Fibroblast of skin of right biceps (primary cell): ENCODE results near the gene NOXA1.
A peak's percentile ranks its signal among the peaks of the same experiment; 100 is the strongest.

Source experiments
- DNase-seq: peaks from one replicate; pipeline ENCODE4 v3.0.0-alpha.2; 2013

NOXA1 gene

DNA sequence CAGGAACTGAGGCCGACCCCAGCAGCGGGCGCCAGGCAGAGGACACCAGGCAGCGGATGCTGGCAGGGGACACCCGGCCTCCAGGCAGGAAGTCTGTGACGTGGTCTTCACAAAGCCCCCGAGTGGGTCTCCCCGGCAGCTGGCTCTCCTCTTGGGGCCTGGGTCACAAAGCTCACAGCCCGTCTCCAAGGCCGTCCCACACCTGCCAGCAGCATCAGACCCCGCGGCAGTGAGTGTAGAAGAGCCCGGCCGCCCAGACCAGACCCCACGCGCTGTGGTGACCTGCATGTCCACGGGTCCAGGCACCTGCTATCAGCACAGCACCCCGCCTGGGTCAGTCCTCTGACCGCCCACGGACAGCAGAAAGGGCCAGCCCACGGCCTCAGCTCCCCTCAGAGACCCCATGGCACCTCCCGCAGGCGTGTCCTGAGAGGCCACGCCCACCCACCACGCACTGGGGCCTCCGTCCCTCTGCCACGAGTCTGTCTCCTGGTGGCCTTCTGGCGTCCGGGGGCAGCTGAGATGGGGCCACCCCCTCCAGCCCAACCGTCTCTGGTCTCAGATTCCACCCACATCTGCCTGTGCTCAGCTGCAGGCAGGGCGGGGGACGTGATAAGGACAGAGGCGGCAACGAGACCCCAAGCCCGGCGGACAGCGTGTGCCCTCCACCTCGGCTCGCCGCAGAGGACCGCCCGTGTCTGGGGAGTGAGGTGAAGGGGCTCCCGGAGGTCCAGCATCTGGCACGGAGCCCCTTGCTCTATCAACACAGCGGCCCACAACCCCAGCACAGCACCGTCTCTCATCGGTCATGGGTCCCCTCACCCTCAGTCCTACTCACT lies 34.4 kb upstream of the NOXA1 start:
- DNase-seq: no peak

DNA sequence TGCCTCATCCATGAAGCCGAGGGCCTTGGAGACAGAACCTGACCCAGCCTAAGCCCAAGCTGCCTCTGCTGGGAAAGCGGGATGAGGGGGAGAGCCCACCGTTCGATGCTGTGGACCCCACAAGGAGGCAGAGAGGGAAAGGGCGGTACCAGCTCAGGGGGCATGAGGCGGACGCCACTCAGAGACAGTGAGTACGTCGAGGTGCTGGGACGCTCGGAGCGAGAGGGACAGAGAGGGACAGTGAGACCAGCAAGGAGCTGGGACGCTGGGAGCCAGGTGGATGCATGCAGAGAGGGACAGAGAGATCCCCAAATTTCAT lies 33.8 kb upstream of the NOXA1 start:
- no peak for DNase-seq

DNA sequence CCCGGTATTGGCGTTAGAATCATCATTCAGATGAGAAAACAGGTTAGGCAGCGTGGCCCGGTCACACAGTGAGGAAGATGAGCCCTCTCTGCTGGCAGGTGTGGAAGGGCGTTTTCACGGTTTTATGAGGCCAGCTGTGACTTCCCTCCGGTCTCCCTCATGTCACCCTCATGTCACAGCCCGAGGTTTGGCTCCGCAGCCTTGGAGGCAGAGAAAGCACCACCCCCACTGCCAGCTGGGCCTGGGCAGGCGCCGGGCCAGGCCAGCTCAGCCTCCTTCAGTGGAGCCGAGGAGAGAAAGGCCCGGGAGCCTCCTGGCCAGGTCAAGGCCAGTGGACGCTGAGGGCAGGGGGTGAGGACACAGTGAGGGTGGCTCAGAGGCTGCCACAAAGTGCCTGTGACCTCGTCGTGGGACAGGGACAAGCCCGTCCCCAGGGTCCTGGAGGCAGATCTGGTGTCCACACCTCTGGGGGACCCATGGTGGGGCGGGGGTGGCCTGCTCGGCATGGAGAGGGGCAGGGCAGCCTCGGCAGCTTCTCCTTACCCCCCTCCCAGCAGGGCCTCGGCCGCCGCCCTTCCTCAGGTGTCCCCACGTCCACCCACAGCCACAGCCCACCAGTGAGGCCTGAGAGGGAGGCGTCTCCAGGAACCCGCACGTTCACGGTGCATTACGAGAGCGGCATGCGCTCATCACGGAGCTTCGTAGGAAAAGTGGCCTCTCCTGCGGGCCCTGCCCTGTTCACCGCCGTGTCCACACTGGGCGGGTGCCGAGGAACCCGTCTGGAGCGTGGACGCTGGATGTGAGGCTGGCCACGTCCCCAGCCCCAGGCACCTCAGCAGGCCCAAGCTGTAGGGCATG lies 32.4 kb upstream of the NOXA1 start:
- DNase-seq: no peak

DNA sequence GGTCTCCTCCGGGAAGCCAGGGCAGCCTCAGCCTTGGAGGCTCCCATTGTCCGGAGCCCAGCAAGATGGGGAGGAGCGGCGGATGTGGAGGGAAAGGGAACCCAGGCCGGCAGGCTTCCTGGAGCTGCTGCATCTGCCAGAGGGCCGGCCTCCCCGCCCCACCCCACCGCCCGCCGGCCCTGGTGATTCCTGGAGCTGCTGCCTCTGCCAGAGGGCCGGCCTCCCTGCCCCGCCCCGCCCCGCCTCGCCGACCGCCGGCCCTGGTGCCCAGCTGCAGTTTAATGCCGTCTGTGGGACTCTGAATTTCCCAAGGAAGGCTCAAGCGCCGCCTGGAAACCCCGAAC lies 31.8 kb upstream of the NOXA1 start:
- DNase-seq: no peak

DNA sequence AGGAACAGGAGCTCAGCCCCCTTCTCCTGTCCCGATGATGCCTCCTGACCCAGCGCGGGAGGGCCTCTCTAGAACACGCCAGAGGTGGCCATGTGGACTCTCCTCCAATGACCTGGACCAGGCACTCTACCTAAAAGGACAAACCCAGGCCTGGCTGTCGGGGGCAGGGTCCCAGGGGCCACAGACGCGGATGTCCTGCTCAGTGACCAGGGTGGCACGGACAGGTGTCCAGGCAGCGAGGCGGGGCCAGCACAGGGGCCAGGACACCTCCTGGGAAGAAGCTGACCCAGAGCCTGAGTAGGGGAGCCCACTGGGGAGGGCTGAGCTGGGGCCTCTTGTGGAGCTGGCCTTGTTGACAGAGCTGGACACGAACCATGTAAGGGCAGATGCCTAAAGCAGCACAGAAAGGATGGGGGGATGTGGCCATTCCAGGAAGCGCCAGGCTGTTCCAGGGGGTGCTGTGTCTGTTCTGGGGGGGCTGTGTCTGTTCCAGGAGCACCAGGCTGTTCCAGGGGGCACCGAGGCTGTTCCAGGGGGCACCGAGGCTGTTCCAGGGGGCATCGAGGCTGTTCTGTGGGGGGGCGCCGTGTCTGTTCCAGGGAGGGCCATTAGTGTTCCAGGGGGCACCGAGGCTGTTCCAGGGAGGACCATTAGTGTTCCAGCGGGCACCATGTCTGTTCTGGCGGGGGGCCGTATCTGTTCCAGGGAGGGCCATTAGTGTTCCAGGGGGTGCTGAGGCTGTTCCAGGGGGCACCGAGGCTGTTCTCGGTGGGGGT lies 30.8 kb upstream of the NOXA1 start:
- DNase-seq: no peak

DNA sequence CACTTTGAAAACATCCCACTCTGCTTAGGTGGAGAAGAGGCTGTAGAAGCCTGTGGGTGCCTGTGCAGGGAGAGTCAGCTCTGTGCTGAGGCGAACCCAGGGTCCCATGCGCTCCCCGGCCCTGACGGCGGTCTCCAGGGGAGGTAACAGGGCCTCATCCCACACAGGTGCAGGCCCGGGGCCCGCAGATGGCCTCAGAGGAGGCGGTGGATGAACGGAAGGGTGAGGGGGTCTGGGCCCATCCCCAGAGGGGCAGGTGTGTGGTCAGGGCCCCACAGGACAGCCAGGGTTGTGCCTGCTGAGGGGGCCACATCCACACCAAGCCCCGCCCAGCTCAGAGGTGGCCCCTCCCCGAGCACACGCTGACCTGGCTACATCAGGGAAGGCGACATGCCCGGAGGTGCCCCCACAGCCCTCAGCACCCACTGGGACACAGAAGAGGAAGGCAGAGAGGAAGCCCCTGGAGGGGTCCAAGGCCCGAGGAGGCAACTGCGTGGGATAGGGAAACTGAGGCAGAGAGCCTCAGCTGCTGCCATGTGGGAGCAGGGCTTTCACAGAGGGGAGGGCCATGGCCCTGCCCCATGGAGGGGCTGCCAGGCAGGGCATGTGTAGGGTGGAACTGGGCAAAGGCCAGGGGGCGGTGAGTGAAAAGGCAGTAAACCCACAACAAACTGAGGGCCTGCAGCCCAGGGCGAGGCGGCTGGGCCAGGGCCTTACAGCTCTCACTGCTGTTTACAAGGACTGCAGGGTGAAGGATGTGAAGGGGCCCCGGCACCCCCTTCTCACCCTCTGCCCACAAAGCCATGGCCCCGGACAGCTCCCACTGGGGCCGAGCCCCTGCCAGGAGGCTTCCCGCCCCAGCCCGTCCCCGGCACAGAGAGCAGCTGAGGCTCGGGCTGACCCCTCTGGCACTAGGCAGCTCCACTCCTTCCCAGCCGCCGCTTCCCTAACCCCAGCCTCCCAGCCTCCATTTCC lies 29.7 kb upstream of the NOXA1 start:
- DNase-seq: no peak

DNA sequence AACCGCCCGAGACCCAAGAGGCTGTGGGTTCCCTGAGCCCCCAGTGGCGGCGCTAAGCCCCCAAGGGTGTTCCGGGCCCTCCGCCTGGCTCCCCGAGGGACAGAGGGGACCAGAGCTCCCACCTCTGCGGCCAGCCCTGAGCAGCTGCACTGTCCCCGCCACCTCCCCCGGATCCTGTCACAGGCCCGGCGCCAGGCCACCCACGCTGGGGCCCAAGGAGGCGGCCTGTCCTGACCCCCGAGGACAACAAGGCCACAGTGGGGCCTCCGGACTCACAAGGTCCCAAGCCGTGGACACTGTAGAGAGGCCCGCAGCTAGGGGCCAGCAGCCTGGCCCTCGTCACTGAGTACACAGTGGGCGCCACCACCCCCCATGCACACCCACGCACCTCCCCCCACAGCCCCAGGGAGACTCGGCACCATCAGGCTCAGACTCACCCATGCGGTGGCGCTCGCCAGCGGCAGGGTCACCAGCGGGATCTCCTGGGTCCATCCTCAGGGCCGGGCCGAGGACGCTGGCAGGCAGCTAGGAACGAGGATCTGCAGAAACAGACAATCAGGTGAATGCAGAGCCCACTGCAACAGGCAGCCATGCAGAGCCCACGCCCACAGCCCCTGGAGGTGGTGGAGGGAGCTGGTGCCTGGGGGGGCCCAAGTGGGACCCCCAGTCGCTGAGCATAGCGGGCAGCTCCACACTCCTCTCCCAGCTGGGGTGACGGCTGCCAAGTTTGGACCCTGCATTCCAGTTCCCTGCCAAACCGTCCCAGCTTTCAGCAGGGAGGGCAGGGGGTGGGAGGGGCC lies 28.1 kb upstream of the NOXA1 start:
- no peak for DNase-seq

DNA sequence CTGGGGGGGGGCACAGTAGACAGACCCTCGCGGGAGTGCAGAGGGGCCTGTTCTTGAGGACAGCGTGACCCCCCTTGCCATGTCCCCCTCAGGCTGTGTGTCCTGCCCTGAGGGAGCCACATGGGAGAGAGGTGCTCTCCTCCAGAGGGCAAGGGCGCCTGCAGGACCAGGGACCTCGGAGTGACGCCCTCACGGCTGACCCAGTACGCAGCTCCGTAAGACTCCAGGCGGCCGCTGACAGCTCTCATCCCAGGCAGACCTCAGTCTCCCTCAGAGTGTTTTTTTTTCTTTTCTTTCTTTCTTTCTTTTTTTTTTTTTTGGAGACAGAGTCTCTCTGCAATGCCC lies 27.6 kb upstream of the NOXA1 start:
- DNase-seq: no peak

DNA sequence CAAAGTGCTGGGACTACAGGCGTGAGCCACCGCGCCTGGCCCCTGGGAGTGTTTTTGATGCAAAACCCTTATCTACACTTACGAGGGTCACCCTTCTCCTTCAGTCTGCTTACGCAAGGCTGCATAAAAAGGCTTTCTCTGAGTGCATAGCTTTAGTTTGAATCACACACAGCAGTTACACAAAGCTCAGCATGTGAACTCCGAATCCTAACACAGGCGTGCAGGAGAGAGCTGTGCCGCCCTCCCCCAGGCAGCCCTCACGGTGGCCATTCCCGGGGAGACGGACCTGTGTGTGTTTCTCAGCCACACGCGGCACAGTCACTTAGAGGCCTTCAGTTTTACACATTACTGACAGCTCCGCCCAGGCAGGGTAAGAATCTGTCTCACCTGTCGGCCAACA lies 27.0 kb upstream of the NOXA1 start:
- peak; percentile 57 for DNase-seq

DNA sequence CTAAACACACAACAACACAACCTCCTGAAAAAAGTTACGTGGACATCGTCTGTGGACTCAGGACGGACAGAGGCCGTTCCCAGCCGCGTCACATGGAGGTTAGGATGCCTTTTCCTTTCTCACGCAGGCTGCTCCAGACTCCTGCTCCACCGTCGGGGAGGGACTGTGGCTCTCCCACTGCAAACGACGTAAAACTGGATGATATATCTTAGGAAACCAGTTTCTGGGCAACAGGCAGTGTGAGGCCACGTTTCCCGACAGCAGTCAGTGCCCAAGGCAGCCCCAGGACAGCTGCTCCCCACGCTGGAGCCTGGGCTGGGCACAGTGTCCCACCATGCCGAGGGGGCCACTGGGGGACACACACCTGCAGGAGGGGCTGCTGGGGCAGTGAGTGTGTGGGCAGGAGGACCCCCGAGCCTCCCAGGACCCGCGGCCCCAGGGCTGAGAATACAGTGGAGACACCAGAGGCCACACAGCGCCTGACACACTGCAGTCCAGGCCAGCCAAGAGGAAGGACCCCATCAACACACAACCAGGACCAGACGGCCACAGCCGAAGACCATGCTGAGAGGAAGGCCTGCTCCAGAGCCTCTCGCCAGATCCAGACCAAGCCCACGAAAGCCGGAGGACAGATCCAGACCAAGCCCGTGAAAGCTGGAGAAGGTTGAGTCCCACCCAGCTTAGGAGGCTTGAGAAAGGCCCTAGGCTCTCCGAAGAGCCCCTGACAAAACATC lies 26.4 kb upstream of the NOXA1 start:
- DNase-seq: no peak

DNA sequence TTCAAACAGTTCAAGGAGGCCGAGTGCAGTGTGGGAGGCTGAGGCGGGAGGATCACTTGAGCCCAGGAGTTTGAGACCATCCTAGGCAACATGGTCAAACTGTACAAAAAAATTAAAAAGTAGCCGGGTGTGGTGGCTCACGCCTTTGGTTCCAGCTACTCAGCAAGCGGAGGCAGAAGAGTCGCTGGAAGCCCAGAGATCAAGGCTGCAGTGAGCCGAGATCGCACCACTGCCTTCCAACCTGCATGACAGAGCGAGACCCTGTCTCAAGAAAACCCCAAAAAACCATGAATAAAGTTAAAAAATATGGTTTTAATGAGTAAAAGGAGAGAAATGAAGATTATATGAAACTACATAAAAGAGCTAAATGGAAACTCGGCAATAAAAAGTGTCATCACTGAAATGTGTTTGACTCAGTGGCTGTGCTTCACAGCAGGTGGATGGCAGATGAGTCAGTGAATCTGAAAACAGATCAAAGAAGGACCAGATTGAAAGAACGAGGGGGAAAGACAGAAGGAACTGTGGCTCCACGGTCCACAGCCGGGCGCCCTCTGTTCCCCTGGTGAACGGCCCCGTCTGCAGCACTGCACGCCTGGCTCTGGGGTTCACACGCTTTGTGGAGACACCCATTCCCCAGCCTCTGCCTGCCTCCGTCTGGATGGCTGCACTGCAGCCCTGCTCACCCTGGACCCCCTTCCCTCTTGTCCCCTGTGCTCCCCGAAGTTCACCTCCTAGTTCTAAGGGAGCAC lies 25.3 kb upstream of the NOXA1 start:
- DNase-seq: no peak

DNA sequence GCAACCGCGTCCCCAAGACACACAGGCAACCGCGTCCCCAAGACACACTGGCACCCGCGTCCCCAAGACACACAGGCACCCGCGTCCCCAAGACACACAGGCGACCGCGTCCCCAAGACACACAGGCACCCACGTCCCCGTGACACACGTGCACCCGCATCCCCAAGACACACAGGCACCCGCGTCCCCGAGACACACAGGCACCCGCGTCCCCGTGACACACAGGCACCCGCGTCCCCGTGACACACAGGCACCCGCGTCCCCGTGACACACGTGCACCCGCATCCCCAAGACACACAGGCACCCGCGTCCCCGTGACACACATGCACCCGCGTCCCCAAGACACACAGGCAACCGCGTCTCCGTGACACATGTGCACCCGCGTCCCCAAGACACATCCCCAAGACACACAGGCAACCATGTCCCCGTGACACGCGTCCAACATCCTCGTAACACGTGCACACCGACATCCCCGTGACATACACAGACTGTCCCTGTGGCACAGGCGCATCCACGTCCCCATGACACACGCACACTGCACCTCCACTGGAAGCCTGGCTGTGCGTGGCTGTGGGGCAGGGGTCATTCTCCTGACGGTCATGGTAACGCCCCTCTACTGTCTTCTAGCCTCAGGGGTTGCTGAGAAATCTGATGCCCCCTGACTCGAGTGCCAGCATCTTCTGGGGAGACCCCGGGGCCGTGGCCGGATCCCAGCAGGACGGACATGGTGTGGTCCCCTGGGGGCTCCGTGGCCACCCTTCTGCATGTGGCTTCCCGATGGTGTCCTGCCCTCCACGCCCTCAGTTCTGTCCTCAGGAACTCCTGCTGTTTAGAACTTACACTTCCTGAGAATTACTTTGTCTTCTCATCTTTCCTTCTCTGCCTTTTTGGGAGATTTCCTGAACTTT lies 24.4 kb upstream of the NOXA1 start:
- DNase-seq: no peak

DNA sequence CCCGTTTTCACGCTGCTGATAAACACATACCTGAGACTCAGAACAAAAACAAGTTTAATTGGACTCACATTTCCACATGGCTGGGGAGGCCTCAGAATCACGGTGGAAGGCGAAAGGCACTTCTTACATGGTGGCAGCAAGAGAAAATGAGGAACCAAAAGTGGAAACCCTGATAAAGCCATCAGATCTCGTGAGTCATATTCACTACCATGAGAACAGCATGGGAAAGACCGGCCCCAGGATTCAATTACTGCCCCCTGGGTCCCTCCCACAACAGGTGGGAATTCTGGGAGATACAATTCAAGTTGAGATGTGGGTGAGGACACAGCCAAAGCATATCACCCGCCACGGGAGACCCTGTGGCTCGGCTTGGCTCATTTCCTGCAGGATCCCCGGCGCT lies 20.4 kb upstream of the NOXA1 start:
- DNase-seq: no peak

DNA sequence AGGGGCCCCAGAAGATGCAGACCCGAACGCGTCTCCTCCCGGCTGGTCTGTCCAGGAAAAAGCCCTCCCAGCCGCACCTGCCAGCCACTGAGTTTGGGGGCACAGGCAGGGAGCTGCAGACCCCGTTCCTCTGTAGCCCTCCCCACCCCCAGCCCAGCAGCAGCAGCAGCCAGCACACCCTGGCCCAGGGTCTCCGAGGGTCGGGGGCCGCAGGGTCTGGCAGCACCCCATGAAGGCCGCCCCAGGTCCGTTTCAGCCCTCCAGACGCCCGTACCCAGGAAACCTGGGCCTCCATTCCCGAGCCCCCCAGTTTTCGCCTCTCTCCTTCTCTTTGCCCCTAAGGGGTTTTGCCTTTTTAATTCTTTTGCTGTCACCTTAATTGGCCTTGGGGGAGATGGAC lies 19.9 kb upstream of the NOXA1 start:
- DNase-seq: no peak

DNA sequence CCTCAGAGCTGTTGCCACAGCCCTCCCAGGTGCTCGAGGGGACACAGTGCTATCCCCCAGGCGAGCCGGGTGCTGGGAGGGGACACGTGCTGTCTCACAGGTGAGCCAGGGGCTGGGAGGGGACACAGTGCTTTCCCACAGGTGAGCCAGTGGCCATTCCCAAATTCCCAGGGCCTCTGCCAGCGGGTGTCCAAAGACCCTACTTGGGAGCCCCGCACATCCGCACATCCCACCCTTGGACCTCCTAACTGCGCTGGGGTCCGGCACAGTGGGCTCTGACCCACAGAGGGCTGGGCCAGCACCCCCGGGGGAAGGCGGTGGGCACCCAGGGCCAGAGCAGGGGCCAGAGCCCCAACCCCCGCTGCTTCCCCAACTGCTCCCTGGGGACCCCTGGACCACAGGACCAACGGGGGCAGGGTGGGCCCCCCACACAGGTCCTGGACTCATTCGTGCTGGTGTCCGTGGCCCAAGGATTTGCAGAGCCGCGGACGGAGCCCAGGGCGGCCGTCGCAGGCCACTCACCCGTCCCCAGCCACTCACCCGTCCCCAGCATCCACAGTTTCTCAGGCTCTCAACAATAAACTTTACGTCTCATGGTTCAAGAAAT lies 18.1 kb upstream of the NOXA1 start:
- DNase-seq: no peak

DNA sequence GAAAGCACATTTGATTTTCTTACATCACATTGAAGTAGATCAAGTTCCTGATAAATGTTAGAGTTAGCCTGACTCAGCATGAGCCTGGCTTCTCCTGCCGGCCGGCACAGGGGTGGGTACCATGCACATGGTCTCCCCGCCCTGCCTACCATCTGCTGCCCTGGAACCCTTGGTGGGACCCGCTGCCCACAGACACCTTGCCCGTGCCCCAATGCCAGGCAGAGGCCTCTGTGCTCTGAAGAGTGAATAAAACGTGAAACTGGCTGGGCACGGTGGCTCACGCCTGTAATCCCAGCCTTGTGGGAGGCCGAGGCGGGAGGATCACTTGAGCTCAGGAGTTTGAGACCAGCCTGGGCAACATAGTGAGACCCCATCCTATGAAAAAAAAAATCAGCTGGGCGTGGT lies 17.5 kb upstream of the NOXA1 start:
- no peak for DNase-seq

DNA sequence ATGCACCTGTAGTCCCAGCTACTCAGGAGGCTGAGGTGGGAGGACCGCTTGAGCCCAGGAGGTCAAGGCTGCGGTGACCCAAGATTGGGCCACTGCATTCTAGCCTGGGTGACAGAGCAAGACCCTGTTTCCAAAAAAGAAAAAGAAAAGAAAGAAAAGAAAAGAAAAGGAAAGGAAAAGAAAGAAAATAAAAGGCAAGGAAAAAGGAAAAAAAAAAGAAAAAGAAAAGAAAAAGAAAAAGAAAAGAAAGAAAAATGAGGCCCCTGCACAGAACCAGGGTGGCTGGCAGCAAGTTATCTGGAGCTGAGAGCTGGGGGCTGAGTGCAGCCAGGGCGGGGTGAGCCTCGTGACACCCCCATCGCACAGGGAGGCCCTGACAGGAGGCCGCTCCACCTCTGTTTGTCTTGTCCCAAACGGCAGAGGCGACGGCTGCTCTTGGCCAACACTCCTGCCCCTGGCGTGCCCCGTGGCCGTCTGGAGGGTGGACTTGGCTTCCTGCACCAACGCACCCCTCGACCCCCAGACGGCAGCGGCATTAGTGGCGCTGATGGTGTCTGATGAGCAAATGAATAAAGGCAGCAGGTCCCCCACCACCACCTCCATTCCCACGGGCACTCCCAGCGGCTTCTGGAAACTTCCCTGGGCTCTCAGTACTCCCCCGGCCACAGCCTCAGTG lies 17.0 kb upstream of the NOXA1 start:
- no peak for DNase-seq
